ENCODE data around the gene ARFGAP2. TPM values are rescaled to one million over a fixed set of nuclear protein-coding genes. Genes with fewer than 3 reads are reported as not detected.

Gene ARFGAP2
- total RNA-seq, 1 donor from 2014 or later, result 47.8 TPM

- TF ChIP-seq CTCF (IDR thresholded peaks at IDR 0.05; ENCODE audit: borderline replicate concordance), result no peak
- DNase-seq, result no peak
- Histone ChIP-seq H3K36me3 (peaks cover 44% of the 10 kb centered on the region), H3K27me3 (ENCODE audit: low read depth) (no peaks in the 10 kb centered on the region), H3K9me3 (replicated peaks) (no peaks in the 10 kb centered on the region), H3K4me1 (peaks cover 12% of the 10 kb centered on the region), H3K4me3 (no peak overlapping the region), H3K27ac (replicated peaks) (no peak overlapping the region)
- intact Hi-C loops (cut with micrococcal nuclease), result no loop called here
These were observed 13.5 kb downstream of the ARFGAP2 start for GRCh38 chr11:47163193-47163592.

GRCh38 chr11:47162426-47162825 is 14.3 kb downstream of the ARFGAP2 start:
- Histone ChIP-seq H3K27ac (replicated peaks) (no peak overlapping the region), H3K36me3 (peaks cover 37% of the 10 kb centered on the region), H3K27me3 (ENCODE audit: low read depth) (no peaks in the 10 kb centered on the region), H3K4me3 (no peak overlapping the region), H3K4me1 (peaks cover 12% of the 10 kb centered on the region), H3K9me3 (replicated peaks) (no peaks in the 10 kb centered on the region)
- intact Hi-C loops (cut with micrococcal nuclease), result no loop called here
- no peak for DNase-seq
- no peak for TF ChIP-seq CTCF (IDR thresholded peaks at IDR 0.05; ENCODE audit: borderline replicate concordance)

GRCh38 chr11:47161890-47162289 is 14.8 kb downstream of the ARFGAP2 start:
- no peak for DNase-seq
- Histone ChIP-seq H3K27me3 (ENCODE audit: low read depth) (no peaks in the 10 kb centered on the region), H3K27ac (replicated peaks) (no peak overlapping the region), H3K9me3 (replicated peaks) (no peaks in the 10 kb centered on the region), H3K4me1 (peaks cover 12% of the 10 kb centered on the region), H3K36me3 (peaks cover 31% of the 10 kb centered on the region), H3K4me3 (no peak overlapping the region)
- intact Hi-C loops (cut with micrococcal nuclease), result no loop called here
- TF ChIP-seq CTCF (IDR thresholded peaks at IDR 0.05; ENCODE audit: borderline replicate concordance), result no peak

GRCh38 chr11:47161134-47161854 is 15.4 kb downstream of the ARFGAP2 start:
- TF ChIP-seq CTCF (IDR thresholded peaks at IDR 0.05; ENCODE audit: borderline replicate concordance), result peak; percentile 65
- H3K27me3 ChIP-seq (ENCODE audit: low read depth), result no peaks in the 10 kb centered on the region
- intact Hi-C loops (cut with micrococcal nuclease), result no loop called here
- H3K4me3 ChIP-seq, result no peak overlapping the region
- H3K36me3 ChIP-seq, result peaks cover 25% of the 10 kb centered on the region
- H3K9me3 ChIP-seq (replicated peaks), result no peaks in the 10 kb centered on the region
- peaks cover 12% of the 10 kb centered on the region for H3K4me1 ChIP-seq
- no peak overlapping the region for H3K27ac ChIP-seq (replicated peaks)
- DNase-seq, result no peak

- peaks cover 20% of the 10 kb centered on the region for H3K36me3 ChIP-seq
- H3K27me3 ChIP-seq (ENCODE audit: low read depth), result no peaks in the 10 kb centered on the region
- no peak for DNase-seq
- H3K27ac ChIP-seq (replicated peaks), result no peak overlapping the region
- intact Hi-C loops (cut with micrococcal nuclease), result no loop called here
- H3K4me1 ChIP-seq, result peaks cover 12% of the 10 kb centered on the region
- no peak overlapping the region for H3K4me3 ChIP-seq
- no peaks in the 10 kb centered on the region for H3K9me3 ChIP-seq (replicated peaks)
- no peak for TF ChIP-seq CTCF (IDR thresholded peaks at IDR 0.05; ENCODE audit: borderline replicate concordance)
These were observed 15.9 kb downstream of the ARFGAP2 start for GRCh38 chr11:47160753-47161133.
